ENCODE data around the gene PWWP2B.

Gene PWWP2B

GRCh38 chr10:132458071-132458585 is 61.1 kb downstream of the PWWP2B start:
- DNase-seq (ENCODE audit: low read depth in 2 of 2), result no peak

GRCh38 chr10:132458586-132459300 is 61.7 kb downstream of the PWWP2B start:
- peak in 1 of 2 donors; percentile 45 for DNase-seq (ENCODE audit: low read depth in 2 of 2)

DNA sequence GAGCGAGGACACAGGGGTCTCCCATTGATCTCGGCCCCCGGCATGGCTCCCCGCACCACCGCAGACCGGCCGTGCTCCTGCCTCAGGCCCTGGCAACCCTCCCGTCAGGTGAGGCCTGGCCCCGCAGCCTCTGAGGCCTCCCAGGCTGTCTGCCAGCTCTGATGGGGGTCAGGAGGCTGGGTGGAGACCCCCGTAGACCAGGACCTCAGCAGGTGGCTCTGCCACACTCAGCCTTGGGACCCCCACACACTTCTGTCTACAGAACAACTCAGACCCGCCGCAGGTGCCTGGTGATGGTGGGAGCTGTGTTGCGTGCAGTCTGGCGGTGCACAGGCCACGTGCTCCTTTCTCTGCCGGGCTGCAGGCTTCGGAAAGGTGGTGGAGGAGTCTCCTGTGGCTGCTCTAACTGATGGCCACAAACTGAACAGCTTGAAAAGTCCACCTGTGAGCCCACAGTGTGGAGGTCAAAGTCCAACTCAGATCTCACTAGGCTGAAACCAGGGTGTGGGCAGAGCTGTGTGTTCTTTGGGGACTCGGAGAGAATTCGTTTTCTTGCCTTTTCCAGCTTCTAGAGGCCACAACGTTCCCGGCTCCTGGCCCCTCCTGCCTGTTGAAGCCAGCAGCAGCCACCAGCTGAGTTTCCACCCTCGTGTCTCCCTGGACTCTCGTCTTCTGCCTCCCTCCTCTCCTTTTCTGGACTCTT is 62.5 kb downstream of the PWWP2B start:
- DNase-seq (ENCODE audit: low read depth in 2 of 2), result no peak

DNA sequence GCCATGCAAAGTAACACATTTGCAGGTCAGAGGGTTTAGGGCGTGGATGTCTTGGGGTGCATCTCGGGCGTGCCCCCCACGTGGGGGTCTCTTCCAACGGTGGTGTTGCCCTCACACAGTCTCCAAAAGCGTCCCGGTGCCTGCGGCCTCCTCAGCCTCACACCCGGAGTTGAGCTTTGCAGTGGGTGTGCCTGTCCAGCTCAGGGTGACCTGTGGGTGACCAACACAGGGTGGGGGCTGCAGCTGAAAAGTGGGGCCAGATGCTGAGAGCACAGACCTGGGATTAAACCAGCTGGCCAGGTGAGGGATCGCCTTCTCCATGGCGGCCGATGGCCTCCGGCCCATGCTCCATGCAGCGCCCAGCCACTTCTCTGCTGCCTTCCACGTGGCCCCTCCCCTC is 63.1 kb downstream of the PWWP2B start:
- no peak for DNase-seq (ENCODE audit: low read depth in 2 of 2)

DNA sequence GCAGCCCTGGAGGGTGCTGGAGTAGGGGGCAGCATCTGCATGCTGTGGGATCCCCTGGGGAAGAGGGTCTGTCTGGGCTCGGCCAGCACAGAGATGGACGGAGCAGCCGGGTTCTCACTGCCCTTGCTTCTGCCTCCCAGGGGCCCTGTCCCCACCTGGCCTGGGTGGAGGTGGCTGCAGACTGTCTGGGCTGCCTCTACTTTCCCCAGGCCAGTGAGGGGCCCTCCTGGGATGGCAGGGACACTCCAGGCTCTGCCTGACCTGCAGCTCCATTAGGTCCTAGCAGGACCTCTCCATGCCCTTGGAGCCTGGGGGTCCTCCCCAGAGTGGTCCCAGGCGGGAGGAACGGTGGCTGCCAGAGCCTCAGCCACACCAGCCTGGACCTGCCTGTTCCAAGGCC is 63.7 kb downstream of the PWWP2B start:
- no peak for DNase-seq (ENCODE audit: low read depth in 2 of 2)

DNA sequence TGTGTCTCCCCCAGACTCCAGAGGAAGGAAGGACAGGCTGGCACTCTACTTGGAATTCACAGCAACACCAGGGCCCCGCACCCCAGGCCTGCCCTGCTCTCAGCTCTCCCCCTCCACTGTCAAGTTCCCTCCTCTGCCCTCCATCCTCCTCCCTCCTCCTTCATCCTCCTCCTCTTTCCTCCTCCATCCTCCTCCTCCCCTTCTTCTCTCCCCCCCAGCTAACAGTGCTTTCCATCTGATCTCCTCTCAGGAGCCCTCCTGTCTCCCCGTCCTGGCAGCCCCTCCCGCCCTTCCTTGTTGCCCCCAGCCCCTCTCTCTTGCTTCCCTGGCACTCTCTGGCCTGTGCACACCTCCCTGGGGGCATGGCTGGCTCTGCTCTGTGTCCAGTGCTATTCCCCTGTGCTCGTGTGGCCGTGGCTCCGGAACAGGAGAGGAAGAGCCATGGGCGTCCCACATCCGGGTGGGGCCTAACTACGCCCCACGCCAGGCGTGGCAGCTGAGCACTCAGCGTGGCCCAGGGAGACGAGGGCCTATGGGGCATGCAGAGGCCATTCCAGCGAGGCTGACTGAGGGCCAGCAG is 64.2 kb downstream of the PWWP2B start:
- DNase-seq (ENCODE audit: low read depth in 2 of 2), result no peak

- DNase-seq (ENCODE audit: low read depth in 2 of 2), result no peak
Measured at GRCh38 chr10:132461683-132462231, 64.8 kb downstream of the PWWP2B start.

GRCh38 chr10:132462463-132463332 is 65.7 kb downstream of the PWWP2B start:
- no peak for DNase-seq (ENCODE audit: low read depth in 2 of 2)

DNA sequence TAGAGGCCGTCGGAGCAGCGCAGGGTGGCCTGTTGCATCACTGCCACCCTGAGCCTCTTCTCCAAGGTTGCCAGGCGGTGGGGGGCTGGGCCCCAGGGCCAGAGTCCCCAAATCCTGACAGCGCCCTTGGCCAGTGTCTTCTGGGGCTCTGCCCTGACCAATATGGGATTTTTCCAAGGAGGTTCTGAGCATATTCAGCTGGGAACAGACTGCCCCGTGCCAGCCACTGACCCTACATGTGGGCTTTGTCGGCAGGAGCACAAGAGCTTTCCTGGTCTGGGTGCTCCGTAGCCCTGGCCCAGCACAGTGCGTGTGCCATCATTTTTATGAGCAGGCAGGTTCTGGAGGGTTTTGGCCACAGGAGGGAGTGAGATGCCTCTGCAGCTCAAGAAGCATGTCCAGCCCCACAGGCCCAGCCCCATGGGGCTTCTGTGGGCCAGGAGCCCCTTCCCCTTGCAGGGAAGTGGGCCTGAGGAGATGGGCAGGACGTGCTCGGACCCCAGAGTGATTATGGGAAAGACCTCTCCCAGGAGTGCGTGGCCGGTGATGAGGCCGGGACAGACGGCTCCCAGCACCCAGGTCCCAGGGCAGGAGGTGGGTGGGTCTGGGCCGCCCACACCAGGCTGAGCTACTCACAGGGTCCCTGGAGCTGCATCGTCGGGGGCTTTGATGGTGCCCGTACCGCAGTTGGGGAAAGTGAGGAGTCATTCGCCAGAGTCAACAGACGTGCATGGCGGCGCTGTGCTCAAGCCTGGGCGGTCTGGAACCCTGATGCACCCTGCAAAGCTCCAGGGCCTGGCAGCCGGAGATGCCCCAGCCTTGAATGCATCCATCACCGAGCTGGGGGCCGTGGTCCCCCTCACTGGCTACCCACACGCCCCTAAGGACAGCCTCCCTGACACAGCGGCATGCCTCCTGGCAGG is 66.6 kb downstream of the PWWP2B start:
- DNase-seq (ENCODE audit: low read depth in 2 of 2), result no peak

DNA sequence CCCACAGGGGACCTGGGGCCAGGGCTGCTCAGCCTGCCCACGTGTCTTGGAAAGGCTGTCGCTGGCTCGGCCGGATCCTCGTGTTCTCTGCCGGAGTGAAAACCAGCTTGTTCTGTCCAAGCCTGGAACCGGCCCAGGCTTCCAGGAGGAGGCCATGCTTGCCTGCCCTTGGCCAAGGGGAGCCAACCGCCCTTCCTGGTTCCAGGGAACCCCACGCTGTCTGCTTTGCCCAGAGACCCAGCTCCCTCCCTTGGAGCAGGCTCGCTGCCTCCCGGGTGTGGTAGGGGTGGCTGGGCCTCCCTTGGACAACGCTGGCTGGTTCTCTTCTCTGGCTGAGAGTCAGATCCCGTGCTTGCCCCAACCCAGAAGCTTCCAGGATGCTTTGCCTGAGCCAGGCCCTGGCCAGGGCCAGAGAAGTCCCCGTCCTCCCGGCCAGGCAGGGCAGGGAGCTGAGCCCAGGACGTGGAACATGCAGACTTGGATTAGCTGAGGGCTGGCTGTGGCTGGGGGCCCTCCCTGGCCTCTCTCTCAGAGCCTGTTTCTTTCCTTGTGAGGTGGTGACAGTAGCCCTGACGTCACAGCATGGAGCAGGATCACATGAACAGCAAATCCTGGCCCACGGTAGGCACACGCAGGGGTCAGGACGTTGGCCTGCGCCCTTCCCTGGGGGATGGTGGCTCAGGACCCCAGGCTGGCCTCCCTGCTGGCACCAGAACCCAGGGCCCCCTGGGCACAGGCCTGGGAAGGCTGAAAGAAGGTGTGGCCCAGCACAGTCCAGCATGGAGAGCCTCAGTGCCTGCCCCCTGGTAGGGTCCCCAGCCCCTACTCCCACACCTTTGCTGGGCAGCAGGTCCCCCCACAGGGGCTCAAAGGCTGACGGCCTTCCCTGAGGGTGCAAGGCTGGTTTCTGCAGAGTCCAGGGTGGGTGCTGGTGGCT is 67.5 kb downstream of the PWWP2B start:
- no peak for DNase-seq (ENCODE audit: low read depth in 2 of 2)

DNA sequence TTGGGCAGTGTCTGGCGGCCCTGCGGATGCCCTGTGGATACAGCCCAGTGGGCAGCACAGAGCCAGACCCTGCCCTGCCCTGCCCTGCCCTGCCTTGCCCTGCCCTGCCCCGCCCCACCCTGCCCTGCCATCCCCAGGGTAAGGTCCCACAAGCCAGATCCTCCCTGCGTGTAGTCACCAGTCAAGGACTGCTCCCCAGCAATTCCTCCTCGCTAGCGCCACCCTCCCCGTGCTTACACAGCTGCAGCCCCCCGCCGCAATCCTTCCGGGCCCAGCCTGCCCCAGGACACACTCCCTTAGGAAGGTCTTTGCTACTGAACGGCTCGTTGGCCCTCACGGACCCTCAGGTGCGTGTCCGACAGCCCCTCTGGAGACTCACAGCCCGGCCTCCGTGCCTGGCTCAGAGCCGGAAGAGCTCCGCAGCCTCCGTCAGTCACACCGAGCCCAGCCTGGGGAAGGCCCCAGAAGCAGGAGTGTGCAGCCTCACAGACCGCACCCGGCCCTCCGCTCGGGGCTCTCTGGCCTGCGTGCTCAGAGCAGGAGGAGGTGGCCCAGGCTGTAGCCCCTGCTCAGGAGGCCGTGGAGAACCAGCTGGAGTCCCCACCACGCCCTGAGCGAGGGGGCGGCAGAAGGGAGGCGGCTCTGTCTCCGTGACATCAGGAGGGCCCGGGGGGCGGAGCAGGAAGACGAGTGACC is 68.3 kb downstream of the PWWP2B start:
- no peak for DNase-seq (ENCODE audit: low read depth in 2 of 2)

DNA sequence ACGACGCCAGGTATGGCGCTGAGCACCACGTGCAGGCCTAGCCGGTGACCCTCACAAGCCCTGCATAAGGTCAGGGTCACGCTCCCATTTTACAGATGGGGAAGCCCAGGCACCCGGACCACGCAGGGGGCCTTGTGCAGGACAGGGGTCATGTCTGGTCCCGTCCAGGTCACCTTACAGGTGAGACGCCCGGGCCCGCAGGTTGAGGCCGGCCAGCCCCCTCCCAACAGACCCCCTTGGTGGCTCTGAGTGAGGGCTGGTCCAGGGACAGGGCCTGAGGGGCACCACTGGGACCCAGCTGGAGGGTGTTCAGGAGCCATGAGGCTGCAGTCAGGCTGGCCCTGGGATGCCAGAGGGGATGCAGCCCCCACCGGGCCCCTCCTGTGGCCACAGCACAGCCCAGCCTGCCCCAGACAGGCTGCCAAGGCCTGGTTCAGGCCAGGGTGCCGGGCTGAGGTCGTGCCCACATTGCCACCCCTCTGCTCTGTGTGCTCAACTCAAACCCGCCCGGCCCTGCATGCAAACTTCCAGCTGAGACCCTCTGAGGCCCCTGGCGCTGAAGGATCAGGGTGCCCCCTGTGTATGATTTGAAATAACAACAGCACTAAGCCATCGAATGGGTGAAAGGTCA is 69.0 kb downstream of the PWWP2B start:
- no peak for DNase-seq (ENCODE audit: low read depth in 2 of 2)

DNA sequence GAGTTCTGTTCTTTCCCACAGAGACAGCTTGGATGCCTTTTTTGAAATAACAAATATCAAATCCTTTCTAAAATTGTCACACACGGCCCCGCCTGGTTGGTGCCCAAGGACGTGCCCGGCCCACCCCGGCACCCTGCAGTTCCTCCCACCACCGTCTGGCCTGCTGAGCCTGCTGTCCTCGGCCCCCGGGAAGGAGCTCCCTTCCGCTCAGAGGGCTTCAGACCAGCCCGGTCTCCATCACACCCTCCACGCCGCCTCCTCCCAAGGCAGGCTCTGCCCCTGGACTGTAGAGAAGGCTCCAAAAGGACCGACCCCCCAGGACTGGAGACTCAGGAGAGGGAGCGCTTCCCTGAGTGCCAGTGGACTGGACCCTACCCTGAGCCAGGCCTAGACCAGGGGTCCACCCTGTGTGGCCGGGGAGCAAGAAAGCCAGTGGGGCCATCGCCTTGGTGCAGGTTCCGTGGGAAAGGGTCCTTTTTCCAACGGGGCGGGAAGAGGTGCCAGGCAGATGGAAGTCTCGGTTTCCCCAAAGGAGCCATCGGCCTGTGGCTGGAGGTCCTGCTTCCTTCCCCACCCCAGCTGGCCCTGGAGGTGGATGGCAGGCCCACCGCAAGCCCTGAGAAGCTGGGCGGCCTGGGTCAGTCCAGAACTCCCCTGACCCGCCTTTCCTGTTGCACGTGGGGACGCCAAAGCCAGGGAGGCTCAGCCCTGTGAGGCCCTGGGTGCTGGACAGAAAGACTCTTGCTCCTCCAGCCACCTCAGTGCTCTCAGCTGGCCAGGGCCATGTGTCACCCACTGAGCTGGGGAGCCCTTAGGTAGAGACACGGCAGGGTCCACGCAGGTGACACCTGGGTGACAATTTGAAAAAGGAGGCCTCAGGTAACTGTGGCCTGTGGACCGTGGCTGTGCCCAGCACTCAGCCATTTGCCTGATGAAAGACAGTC is 69.8 kb downstream of the PWWP2B start:
- DNase-seq (ENCODE audit: low read depth in 2 of 2), result no peak

Data from stimulated activated CD8-positive, alpha-beta memory T cell treated with anti-CD3 and anti-CD28 coated beads, Interleukin-7, amount 100 ng/mL, for 4 hours (primary cell).